Uterus (tissue), 2 donors: ENCODE results near the gene NPC2.

Source experiments
- CTCF ChIP-seq, 4 experiments: fragments of 200-600 bp in 2 of 4; fragments of 450-650 bp in 2 of 4; sonication (generic) in 2 of 4; IDR thresholded peaks; one replicate each; pipeline ENCODE4 v1.5.1; 2016 to 2019; ENCODE audit warnings: antibody characterized with exemption in 4 of 4, mild to moderate bottlenecking in 2 of 4, moderate library complexity in 1 of 4
- POLR2A ChIP-seq, 2 donors: fragments of 450-650 bp; IDR thresholded peaks; one replicate each; pipeline ENCODE4 v1.6.1; 2016; ENCODE audit warnings: antibody characterized with exemption in 2 of 2, mild to moderate bottlenecking in 1 of 2, moderate library complexity in 1 of 2

GRCh38 chr14:74504874-74505720, 12.0 kb upstream of the NPC2 start:
- TF ChIP-seq CTCF (IDR thresholded peaks at IDR 0.05) (no peak), POLR2A (IDR thresholded peaks at IDR 0.05) (no peak)
